CD4-positive, CD25-positive, alpha-beta regulatory T cell (primary cell): ENCODE results near the gene CD83. TPM values are rescaled to one million over a fixed set of nuclear protein-coding genes. Genes with fewer than 3 reads are reported as not detected.

Experiments
- ATAC-seq, 2 donors: fragments of 150-1000 bp; cut with Tn5 transposase; one replicate each; pipeline ENCODE4 v1.10.0; 2021; ENCODE audit warnings: low read depth in 2 of 2, moderate number of reproducible peaks in 2 of 2, moderate library complexity in 1 of 2
- DNase-seq, 3 donors: peaks; one replicate each; pipeline versions ENCODE4 v3.0.0 to v3.0.0-alpha.2; 2012 to 2022; ENCODE audit warnings: mixed read lengths in 1 of 3
- H3K27ac ChIP-seq: one replicate; pipeline ENCODE4 v1.7.0; 2013; ENCODE audit warnings: mild to moderate bottlenecking, low read length; ENCODE audit not compliant: insufficient read depth, poor library complexity, severe bottlenecking
- H3K27me3 ChIP-seq: one replicate; pipeline ENCODE4 v1.7.0; 2013; ENCODE audit warnings: low read length; ENCODE audit not compliant: control insufficient read depth, insufficient read depth
- H3K36me3 ChIP-seq: one replicate; pipeline ENCODE4 v1.7.0; 2013; ENCODE audit warnings: mild to moderate bottlenecking, low read length, moderate library complexity; ENCODE audit not compliant: control insufficient read depth, insufficient read depth
- H3K4me1 ChIP-seq: 2 replicates; pipeline ENCODE4 v1.7.0; 2013; ENCODE audit warnings: mild to moderate bottlenecking, low read length; ENCODE audit not compliant: insufficient read depth, control insufficient read depth, poor library complexity, severe bottlenecking
- H3K4me3 ChIP-seq: one replicate; pipeline ENCODE4 v1.7.0; 2013; ENCODE audit warnings: low read depth, mild to moderate bottlenecking, low read length, moderate library complexity
- H3K9me3 ChIP-seq, 2 experiments: 1 replicate in 1 of 2; 2 replicates in 1 of 2; pipeline ENCODE4 v1.7.0; 2013; ENCODE audit warnings: low read length in 2 of 2, mild to moderate bottlenecking in 1 of 2, moderate library complexity in 1 of 2; ENCODE audit not compliant: control insufficient read depth in 2 of 2
- H3K27ac Mint-ChIP-seq, 3 donors: one replicate each; pipeline ENCODE4 v1.8.0; 2020 to 2022; ENCODE audit warnings: mild to moderate bottlenecking in 3 of 3, mixed read lengths in 3 of 3, moderate library complexity in 2 of 3
- H3K27me3 Mint-ChIP-seq: one replicate; pipeline ENCODE4 v1.8.0; 2022; ENCODE audit warnings: mild to moderate bottlenecking, mixed read lengths
- H3K36me3 Mint-ChIP-seq: one replicate; pipeline ENCODE4 v1.8.0; 2020; ENCODE audit warnings: mixed read lengths
- H3K4me1 Mint-ChIP-seq, 4 donors: one replicate each; pipeline ENCODE4 v1.8.0; 2020 to 2022; ENCODE audit warnings: mixed read lengths in 4 of 4, mild to moderate bottlenecking in 1 of 4
- H3K4me3 Mint-ChIP-seq, 4 donors: one replicate each; pipeline ENCODE4 v1.8.0; 2020 to 2022; ENCODE audit warnings: mild to moderate bottlenecking in 4 of 4, mixed read lengths in 4 of 4, moderate library complexity in 3 of 4
- H3K9me3 Mint-ChIP-seq, 7 donors: one replicate each; pipeline ENCODE4 v1.8.0; 2020 to 2022; ENCODE audit warnings: mixed read lengths in 7 of 7, mild to moderate bottlenecking in 3 of 7, moderate library complexity in 2 of 7
- polyA plus RNA-seq, 4 donors: library from polyadenylated mRNA; unstranded; fragments of 300-500 nt; fragmentation: Illumina TruSeq; gene quantifications; one replicate each; pipeline ENCODE4 v1.2.3, GENCODE V29; 2021
- total RNA-seq: library from RNA; stranded (reverse); gene quantifications from one replicate; pipeline ENCODE4 v1.2.3, GENCODE V29; 2022

The CD83 gene
- total and polyA plus RNA-seq, 5 donors from 2014 or later, result 2.4 to 76.8 (median 4.7) TPM

DNA sequence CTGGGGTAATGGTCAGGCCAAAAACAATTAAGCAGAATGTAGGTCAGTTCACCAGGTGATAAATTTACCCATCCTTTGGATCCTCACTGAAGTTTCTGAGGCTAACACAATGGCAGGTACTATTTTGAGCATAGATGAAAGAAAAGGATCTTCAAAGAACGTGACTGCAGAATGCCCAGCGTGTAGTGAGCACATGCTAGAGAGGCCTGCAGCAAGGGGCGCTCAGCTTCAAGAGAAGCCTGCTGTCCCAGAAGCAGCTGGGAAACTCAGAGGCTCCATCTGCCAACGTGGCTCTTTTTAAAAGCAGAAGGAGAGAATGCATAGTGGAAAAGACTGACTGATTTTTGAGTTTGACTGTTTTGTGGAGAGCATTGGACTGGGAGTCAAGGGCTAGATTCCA is 57.4 kb downstream of the CD83 start:
- Mint-ChIP-seq H3K27ac (no peak overlapping the region), H3K36me3 (no peaks in the 10 kb centered on the region), H3K27me3 (no peaks in the 10 kb centered on the region), H3K4me3 (no peak overlapping the region), H3K9me3 (peaks cover 0 to 10% (median 4%) of the 10 kb centered on the region in 7 donors), H3K4me1 (peaks cover 0 to 2% (median 0%) of the 10 kb centered on the region in 4 donors)
- no peak for DNase-seq
- no peaks in the 10 kb centered on the region for H3K27me3 ChIP-seq
- peaks cover 9 to 13% of the 10 kb centered on the region in 2 experiments for H3K9me3 ChIP-seq
- H3K36me3 ChIP-seq, result no peaks in the 10 kb centered on the region
- no peak overlapping the region for H3K27ac ChIP-seq
- no peaks in the 10 kb centered on the region for H3K4me1 ChIP-seq
- no peak overlapping the region for H3K4me3 ChIP-seq
- no peak for ATAC-seq

DNA sequence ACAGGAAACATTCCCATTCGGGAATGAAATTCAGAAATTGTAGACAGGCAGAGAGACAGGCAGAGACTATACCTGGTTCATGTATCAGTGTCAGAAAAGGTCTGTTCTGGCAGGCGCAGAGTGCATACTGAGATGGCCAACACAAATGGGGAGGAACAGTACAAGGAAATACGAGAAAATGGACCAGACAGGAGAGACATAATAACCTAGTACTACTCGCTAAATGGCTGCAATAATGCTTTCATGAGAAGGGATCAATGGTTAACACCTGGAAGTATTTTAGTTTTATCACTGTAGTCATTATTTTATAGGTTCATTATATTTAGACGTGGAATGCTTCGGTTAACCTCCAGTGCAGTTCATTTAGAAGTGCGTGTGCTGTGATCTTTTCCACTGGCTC is 58.9 kb downstream of the CD83 start:
- H3K27me3 ChIP-seq, result no peaks in the 10 kb centered on the region
- no peaks in the 10 kb centered on the region for H3K27me3 Mint-ChIP-seq
- H3K4me3 ChIP-seq, result no peak overlapping the region
- H3K36me3 Mint-ChIP-seq, result no peaks in the 10 kb centered on the region
- DNase-seq (no peak), ATAC-seq (no peak)
- no peak overlapping the region for H3K4me3 Mint-ChIP-seq
- no peaks in the 10 kb centered on the region for H3K9me3 ChIP-seq
- no peaks in the 10 kb centered on the region for H3K4me1 ChIP-seq
- no peak overlapping the region for H3K27ac Mint-ChIP-seq
- peaks cover 0 to 2% (median 0%) of the 10 kb centered on the region in 4 donors for H3K4me1 Mint-ChIP-seq
- H3K27ac ChIP-seq, result no peak overlapping the region
- no peaks in the 10 kb centered on the region for H3K36me3 ChIP-seq
- H3K9me3 Mint-ChIP-seq, result peaks cover 0 to 2% (median 0%) of the 10 kb centered on the region in 7 donors

DNA sequence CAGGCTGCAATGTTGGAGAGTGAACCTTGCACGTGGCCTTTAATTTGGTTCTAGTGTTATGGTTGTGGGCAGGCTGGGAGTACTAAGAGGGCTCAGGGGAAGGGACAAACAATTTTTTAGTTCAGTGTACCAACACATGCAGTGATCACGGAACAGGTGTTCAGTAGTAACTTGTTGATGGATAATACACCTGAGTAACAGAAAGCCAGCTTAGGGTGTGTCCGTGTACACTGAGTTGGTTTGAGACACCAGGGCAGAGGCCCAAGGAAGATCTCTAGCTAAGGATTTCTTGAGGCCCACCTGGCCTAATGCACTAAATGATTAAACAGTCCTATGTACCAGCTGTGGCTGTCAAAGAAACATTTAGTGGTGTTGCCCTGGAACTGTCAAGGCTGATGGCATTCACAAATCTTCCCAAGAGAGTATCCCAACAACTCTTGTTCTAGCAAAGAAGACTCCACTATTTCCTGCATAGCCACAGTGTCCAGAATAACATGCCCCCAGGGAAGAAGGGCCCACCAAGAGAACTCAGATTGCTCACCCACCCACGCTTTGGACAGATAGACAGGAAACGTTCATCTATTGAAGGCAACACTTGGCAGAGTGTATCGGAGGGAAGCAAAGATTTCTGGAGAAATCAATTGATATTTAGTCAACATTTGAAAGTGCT is 60.0 kb downstream of the CD83 start:
- Mint-ChIP-seq H3K27ac (no peak overlapping the region), H3K9me3 (no peaks in the 10 kb centered on the region), H3K27me3 (no peaks in the 10 kb centered on the region), H3K4me3 (no peak overlapping the region), H3K36me3 (no peaks in the 10 kb centered on the region), H3K4me1 (peaks cover 0 to 2% (median 0%) of the 10 kb centered on the region in 4 donors)
- no peak overlapping the region for H3K27ac ChIP-seq
- no peaks in the 10 kb centered on the region for H3K9me3 ChIP-seq
- no peaks in the 10 kb centered on the region for H3K36me3 ChIP-seq
- H3K4me3 ChIP-seq, result no peak overlapping the region
- ATAC-seq, result no peak
- no peaks in the 10 kb centered on the region for H3K4me1 ChIP-seq
- no peak for DNase-seq
- no peaks in the 10 kb centered on the region for H3K27me3 ChIP-seq

DNA sequence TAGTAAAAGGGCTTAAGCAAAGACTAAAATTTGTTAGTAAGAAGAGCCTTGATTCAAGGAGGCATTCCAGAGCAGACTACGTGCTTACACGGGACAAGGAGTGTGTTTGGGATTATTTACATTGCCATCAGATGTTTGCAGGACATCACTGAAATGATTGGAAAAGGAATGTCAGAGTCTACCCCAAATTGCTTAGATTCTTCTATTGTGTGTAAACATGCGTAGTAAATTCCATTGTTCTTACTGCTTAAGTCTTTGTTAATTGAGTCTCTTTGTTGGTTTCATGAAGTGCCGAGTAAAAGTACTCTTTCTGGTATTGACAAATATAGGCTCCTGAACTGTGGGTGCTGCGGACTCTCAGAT is 60.5 kb downstream of the CD83 start:
- no peaks in the 10 kb centered on the region for H3K36me3 ChIP-seq

DNA sequence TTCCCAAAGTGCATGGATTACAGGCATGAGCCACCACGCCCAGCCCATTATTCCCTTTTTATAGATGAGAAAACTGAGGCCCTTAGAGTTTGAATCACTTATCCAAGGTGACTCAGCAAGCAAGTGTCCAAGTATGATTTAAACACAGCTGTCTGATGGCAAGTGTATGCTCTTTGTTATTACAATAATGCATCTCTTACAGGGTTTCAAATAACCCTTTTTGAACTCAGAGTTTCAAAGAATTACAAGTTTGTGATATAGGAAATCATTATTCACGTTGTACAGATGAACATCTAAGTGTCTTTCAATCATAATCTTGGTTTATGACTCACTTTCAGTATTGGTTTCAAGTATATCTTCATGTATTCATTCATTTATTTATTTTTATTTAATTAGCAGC is 63.0 kb downstream of the CD83 start:
- no peak overlapping the region for H3K4me3 ChIP-seq
- Mint-ChIP-seq H3K27me3 (no peaks in the 10 kb centered on the region), H3K36me3 (no peaks in the 10 kb centered on the region), H3K4me1 (no peaks in the 10 kb centered on the region), H3K27ac (no peak overlapping the region), H3K4me3 (no peak overlapping the region), H3K9me3 (peaks cover 0 to 2% (median 0%) of the 10 kb centered on the region in 7 donors)
- H3K9me3 ChIP-seq, result no peaks in the 10 kb centered on the region
- no peaks in the 10 kb centered on the region for H3K27me3 ChIP-seq
- ATAC-seq (no peak), DNase-seq (no peak)
- H3K4me1 ChIP-seq, result no peaks in the 10 kb centered on the region
- no peak overlapping the region for H3K27ac ChIP-seq
- no peaks in the 10 kb centered on the region for H3K36me3 ChIP-seq

More for the DNA sequence above, 60.5 kb downstream of the CD83 start:
- Mint-ChIP-seq H3K9me3 (no peaks in the 10 kb centered on the region), H3K27me3 (no peaks in the 10 kb centered on the region), H3K27ac (no peak overlapping the region), H3K4me3 (no peak overlapping the region), H3K4me1 (peaks cover 0 to 2% (median 0%) of the 10 kb centered on the region in 4 donors), H3K36me3 (no peaks in the 10 kb centered on the region)
- Histone ChIP-seq H3K27me3 (no peaks in the 10 kb centered on the region), H3K4me1 (no peaks in the 10 kb centered on the region), H3K9me3 (no peaks in the 10 kb centered on the region), H3K4me3 (no peak overlapping the region), H3K27ac (no peak overlapping the region)
- DNase-seq (no peak), ATAC-seq (no peak)

DNA sequence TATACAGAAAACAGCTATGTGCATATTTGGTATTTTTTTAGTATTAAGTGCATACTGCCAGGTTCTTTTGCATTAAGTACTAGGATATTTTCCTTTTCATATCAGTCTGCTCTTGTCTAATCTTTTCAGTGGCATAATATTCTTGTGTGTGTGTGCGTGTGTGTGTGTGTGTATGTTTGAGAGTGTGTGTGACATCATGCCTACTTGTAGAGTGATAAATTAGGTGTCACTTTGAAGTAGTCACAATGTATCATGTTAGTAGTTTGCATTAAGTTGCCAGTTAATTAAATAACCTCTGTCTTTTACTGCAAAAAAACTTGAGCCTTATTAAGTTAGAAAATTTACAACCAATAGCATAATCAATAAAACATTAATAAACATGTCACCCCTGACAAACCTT is 65.3 kb downstream of the CD83 start:
- ATAC-seq (no peak), DNase-seq (no peak)
- Mint-ChIP-seq H3K27me3 (no peaks in the 10 kb centered on the region), H3K36me3 (no peaks in the 10 kb centered on the region), H3K27ac (no peak overlapping the region), H3K4me1 (no peaks in the 10 kb centered on the region), H3K4me3 (no peak overlapping the region), H3K9me3 (peaks cover 0 to 2% (median 0%) of the 10 kb centered on the region in 7 donors)
- Histone ChIP-seq H3K4me1 (no peaks in the 10 kb centered on the region), H3K9me3 (no peaks in the 10 kb centered on the region), H3K4me3 (no peak overlapping the region), H3K36me3 (no peaks in the 10 kb centered on the region), H3K27ac (no peak overlapping the region), H3K27me3 (no peaks in the 10 kb centered on the region)

Other genes with a start within 250 kb of the CD83 start
- gene RNF182, start 192.8 kb upstream of the CD83 start, total RNA-seq, result not detected
- gene RNF182, start 192.8 kb upstream of the CD83 start, polyA plus RNA-seq, result not detected